Retina (tissue), 1 donor: Measurements from ENCODE around the gene AIFM1.
"Not testable (repeated sequence)": the region's sequence is repeated elsewhere in the genome, so short reads cannot be mapped to it uniquely, and the experiment has no call there.

ENCODE experiments used
- DNase-seq: peaks from one replicate; pipeline ENCODE4 v3.0.0-alpha.2; 2016

Gene AIFM1

GRCh38 chrX:130117166-130117565 is 48.5 kb downstream of the AIFM1 start:
- DNase-seq: no peak

- not testable (repeated sequence) for DNase-seq
Measured at GRCh38 chrX:130115119-130115885, 50.3 kb downstream of the AIFM1 start.

GRCh38 chrX:130114141-130114588 is 51.5 kb downstream of the AIFM1 start:
- DNase-seq: no peak

- DNase-seq: no peak
Measured at GRCh38 chrX:130111220-130112154, 54.2 kb downstream of the AIFM1 start.

- DNase-seq: no peak
Measured at GRCh38 chrX:130110379-130111219, 55.0 kb downstream of the AIFM1 start, which contains the start of gene ELF4. Gene ELF4 (minus strand): TSS chrX:130110497. CDS start chrX:130081330, 29,167 bp downstream.

GRCh38 chrX:130109429-130110378 is 55.9 kb downstream of the AIFM1 start:
- peak; percentile 58 for DNase-seq

- no peak for DNase-seq
Measured at GRCh38 chrX:130108647-130109428, 56.8 kb downstream of the AIFM1 start.

- DNase-seq: no peak
Measured at GRCh38 chrX:130106071-130106470, 59.6 kb downstream of the AIFM1 start.

- DNase-seq: no peak
Measured at GRCh38 chrX:130105244-130105643, 60.4 kb downstream of the AIFM1 start.

GRCh38 chrX:130103605-130104004 is 62.0 kb downstream of the AIFM1 start:
- DNase-seq: no peak

- DNase-seq: no peak
Measured at GRCh38 chrX:130100180-130100579, 65.5 kb downstream of the AIFM1 start.

- DNase-seq: no peak
Measured at GRCh38 chrX:130098210-130098552, 67.5 kb downstream of the AIFM1 start.

- DNase-seq: no peak
Measured at GRCh38 chrX:130097507-130098209, 68.0 kb downstream of the AIFM1 start.

- no peak for DNase-seq
Measured at GRCh38 chrX:130095249-130096030, 70.2 kb downstream of the AIFM1 start.

- no peak for DNase-seq
Measured at GRCh38 chrX:130094696-130095095, 70.9 kb downstream of the AIFM1 start.

- DNase-seq: no peak
Measured at GRCh38 chrX:130093271-130093670, 72.4 kb downstream of the AIFM1 start.

- no peak for DNase-seq
Measured at GRCh38 chrX:130091980-130092522, 73.6 kb downstream of the AIFM1 start.

GRCh38 chrX:130090364-130090763 is 75.3 kb downstream of the AIFM1 start:
- DNase-seq: no peak
